HFFc6 (cell line): ENCODE results near the gene TMEM19. TPM values are rescaled to one million over a fixed set of nuclear protein-coding genes. Genes with fewer than 3 reads are reported as not detected.

ENCODE experiments used
- DNase-seq: peaks from one replicate; pipeline ENCODE4 v3.0.0-alpha.2; 2018
- H3K27ac Mint-ChIP-seq: 2 replicates; pipeline ENCODE4 v1.8.0; 2020; ENCODE audit warnings: mild to moderate bottlenecking, mixed read lengths
- H3K27me3 Mint-ChIP-seq: 2 replicates; pipeline ENCODE4 v1.8.0; 2021; ENCODE audit warnings: mild to moderate bottlenecking, moderate library complexity, mixed read lengths; ENCODE audit not compliant: insufficient read depth
- H3K36me3 Mint-ChIP-seq: 2 replicates; pipeline ENCODE4 v1.8.0; 2021; ENCODE audit warnings: low read depth, mixed read lengths
- H3K4me1 Mint-ChIP-seq: 2 replicates; pipeline ENCODE4 v1.8.0; 2020; ENCODE audit warnings: low read depth, mixed read lengths
- H3K4me3 Mint-ChIP-seq: 2 replicates; pipeline ENCODE4 v1.8.0; 2020; ENCODE audit warnings: mild to moderate bottlenecking, moderate library complexity, mixed read lengths
- H3K9me3 Mint-ChIP-seq: 2 replicates; pipeline ENCODE4 v1.8.0; 2020; ENCODE audit warnings: mild to moderate bottlenecking, mixed read lengths
- CTCF ChIP-seq: fragments of 200-600 bp; sonication (generic); IDR thresholded peaks from 2 replicates; pipeline ENCODE4 v1.5.0; 2021; ENCODE audit warnings: antibody characterized with exemption, mild to moderate bottlenecking
- total RNA-seq, 6 experiments: library from RNA; stranded (reverse); fragmentation: NEBNext Ultra II Directional; extraction: Animal tissue kit (Norgen Biotek cat#: 25700); gene quantifications; 2 replicates in 1 of 6; 3 replicates in 5 of 6; pipeline ENCODE4 v1.2.3, GENCODE V29; 2021

The TMEM19 gene
- total RNA-seq, 6 experiments from 2014 or later = 24.0 to 41.6 (median 33.9) TPM

DNA sequence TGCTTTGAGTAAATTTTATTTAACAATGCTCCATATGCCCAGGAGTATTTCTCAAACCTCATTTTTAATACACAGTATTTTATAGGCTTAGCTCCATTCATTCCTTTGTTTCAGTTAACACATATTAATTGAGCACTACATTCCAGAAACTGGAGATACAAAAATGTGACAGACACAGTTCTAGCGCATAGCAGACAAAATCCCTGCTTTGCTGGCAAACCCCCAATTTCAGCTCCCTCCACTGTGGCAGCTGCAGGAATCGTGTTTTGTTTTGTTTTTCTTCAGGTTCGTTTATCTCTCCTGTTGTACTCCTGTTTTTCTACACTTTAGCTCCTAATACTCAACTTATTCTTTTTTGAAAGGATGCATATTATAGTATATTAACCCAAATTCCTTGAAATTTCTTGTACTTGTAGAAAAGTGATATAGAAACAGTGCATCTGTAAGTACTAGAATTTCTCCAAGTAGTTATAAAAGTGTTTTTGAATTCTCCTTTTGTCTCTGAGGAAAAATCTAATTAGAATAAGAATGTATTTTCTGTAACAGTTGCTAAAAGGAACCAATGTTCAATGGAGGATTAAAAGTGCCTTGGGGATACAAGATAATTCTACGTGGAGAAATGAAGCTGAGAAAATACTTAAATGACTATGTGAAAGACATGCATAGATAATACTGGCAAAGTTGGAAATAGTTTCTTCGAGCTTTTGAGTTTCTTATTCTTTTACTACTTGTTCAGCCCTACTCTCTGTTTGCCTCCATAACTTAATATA is 62.4 kb downstream of the TMEM19 start:
- no peak for DNase-seq
- H3K4me3 Mint-ChIP-seq = no peak overlapping the region
- no peak overlapping the region for H3K27ac Mint-ChIP-seq
- no peaks in the 10 kb centered on the region for H3K9me3 Mint-ChIP-seq
- no peak for TF ChIP-seq CTCF
- H3K27me3 Mint-ChIP-seq = no peaks in the 10 kb centered on the region; the same call in none of the 2 replicates
- H3K4me1 Mint-ChIP-seq = no peaks in the 10 kb centered on the region
- no peaks in the 10 kb centered on the region for H3K36me3 Mint-ChIP-seq

- no peak for DNase-seq
- Mint-ChIP-seq H3K27me3 (peaks cover under 1% of the 10 kb centered on the region), H3K27ac (no peak overlapping the region), H3K36me3 (no peaks in the 10 kb centered on the region), H3K9me3 (no peaks in the 10 kb centered on the region), H3K4me3 (no peak overlapping the region), H3K4me1 (peaks cover 7% of the 10 kb centered on the region)
- no peak for TF ChIP-seq CTCF
Measured at GRCh38 chr12:71749666-71750065, 63.8 kb downstream of the TMEM19 start.

GRCh38 chr12:71752891-71753290 is 67.0 kb downstream of the TMEM19 start:
- H3K36me3 Mint-ChIP-seq = peaks cover 24% of the 10 kb centered on the region
- H3K27me3 Mint-ChIP-seq = peaks cover 1% of the 10 kb centered on the region
- no peak for DNase-seq

More at GRCh38 chr12:71752891-71753290, 67.0 kb downstream of the TMEM19 start:
- no peak overlapping the region for H3K27ac Mint-ChIP-seq
- H3K9me3 Mint-ChIP-seq = peaks cover 8% of the 10 kb centered on the region
- H3K4me1 Mint-ChIP-seq = peaks cover 18% of the 10 kb centered on the region
- no peak overlapping the region for H3K4me3 Mint-ChIP-seq
- TF ChIP-seq CTCF = no peak

Other genes with a start within 250 kb of the TMEM19 start
- gene LGR5, start 246.3 kb upstream of the TMEM19 start, total RNA-seq = not detected
- 10 to 100 TPM; 23.4 to 32.5 (median 30.5) TPM for gene ZFC3H1, start 22.2 kb upstream of the TMEM19 start, total RNA-seq
- gene THAP2, start 21.8 kb upstream of the TMEM19 start, total RNA-seq = 1 to 10 TPM; 3.8 to 5.1 (median 4.4) TPM
- 10 to 100 TPM; 79.3 to 93.5 (median 86.6) TPM for gene RAB21, start 68.8 kb downstream of the TMEM19 start, total RNA-seq
- gene TBC1D15, start 153.7 kb downstream of the TMEM19 start, total RNA-seq = 10 to 100 TPM; 27.3 to 39.1 (median 32.9) TPM